ENCODE data around the gene GPC6.
"Not testable (repeated sequence)": the region's sequence is repeated elsewhere in the genome, so short reads cannot be mapped to it uniquely, and the experiment has no call there.

GPC6 gene

DNA sequence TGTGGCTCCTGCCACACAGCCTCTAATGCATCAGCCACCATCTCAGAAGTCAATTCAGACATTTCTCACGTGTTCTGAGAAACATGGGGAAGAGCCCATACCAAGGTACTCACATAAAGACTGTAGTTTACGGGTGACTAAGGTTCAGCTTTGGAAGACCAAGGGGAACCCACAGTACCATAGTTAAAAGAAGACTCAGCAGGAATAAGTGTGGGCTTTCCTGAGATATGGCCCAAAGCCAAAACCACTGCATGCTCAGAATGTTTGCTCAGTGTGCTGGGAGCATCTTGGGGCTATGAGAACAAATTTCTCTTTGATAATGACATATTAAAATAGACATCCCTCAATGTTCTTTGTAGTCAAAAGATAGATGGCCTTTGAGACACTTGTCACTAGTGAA, 969.1 kb downstream of the GPC6 start:
- no peak for DNase-seq

DNA sequence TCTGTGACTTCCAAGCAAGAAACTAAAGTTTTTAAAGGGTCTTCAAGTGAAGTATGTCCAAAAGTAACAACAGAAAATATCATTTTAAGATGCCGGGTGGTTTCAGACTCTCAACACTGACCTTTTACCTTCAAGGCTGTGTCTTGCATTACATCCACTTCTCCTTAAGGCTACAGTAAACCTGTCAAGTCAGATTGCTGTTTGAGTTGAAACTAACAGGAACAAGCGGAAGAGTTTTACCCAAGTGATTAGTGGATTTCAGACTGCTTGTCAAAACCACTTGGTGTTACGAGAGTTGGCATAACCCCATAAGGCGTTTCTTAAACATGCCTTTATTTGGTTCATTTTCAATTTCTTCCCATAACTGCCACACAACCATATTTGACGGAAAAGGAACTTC, 969.8 kb downstream of the GPC6 start:
- DNase-seq = no peak

DNA sequence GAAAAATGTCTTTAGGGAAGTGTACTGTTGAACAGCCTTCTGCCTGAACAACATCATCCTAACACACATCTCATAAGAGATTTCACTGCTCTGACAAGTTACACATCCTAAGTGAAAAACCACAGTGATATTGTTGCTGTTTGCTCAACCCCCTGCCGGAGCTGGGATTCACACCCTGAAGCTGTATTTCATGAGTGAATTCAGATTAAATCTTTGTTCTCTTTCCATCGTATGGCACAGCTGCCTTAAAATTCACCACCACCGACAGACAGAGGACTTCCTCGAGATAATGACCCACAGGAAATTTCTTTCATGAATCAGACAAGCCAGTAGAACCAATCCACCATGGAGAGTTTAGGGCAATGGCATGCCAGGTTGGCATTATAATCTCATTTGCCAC, 972.1 kb downstream of the GPC6 start:
- DNase-seq = no peak

DNA sequence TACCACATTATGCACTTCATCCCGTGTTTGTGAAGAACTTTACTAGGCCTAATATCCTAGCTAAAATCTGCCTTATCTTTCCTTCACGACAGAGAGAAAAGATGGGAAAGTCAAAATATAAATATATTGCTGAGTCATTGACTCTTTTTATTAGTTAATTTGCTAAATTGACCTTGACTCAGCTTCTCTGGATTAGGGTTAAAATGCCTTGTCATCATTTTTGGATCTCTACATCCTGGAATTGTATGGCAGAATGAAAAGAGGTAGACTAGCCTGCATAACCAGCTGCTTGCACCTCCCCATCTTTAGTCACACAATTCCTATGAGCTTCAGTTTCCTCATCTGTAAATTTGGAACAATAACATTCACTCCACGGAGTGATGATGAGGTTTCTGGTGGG, 972.5 kb downstream of the GPC6 start:
- DNase-seq = no peak

- no peak for DNase-seq
Measured at GRCh38 chr13:94201022-94201421, 974.4 kb downstream of the GPC6 start.

DNA sequence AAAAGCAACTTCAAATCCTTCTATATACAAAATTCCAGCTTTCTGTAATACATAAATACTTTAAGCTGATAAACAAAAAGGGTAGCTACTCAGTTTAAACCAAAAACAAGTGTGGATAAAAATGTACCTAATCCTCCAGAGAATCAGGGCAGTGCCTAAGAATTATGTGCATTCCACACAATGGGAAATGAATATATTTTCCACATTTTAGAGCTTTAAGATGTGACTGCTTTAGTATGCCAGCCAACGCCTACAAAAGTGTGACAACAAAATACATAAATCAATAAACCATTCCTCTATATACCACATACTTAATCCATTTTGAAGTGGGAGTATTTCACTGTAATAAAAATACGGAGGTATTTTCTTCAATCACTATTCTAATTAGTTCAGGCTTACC, 977.6 kb downstream of the GPC6 start:
- no peak for DNase-seq

DNA sequence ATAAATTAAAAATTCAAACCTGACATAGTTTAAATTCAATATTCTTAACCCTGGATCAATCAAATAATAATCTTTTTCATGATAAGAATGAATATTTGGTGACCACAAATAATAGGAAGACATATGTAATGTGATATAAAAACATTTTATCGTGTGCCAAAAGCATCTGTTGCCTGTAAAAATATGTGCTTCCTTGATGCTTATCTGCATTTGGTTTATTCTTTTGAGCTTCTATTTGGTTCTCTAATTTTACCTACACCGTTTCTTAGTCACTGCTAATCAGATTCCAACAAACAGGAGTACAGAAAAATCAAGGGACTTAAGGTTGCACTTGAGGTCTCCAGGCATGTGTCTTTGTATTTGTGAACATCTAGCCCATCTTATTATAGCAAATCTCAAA, 978.3 kb downstream of the GPC6 start:
- no peak for DNase-seq

GRCh38 chr13:94205896-94206295, 979.3 kb downstream of the GPC6 start:
- no peak for DNase-seq

- no peak for DNase-seq
Measured at GRCh38 chr13:94209117-94209516, 982.5 kb downstream of the GPC6 start.

GRCh38 chr13:94209913-94210312, 983.3 kb downstream of the GPC6 start:
- DNase-seq = not testable (repeated sequence)

- DNase-seq = peak; percentile 22
Measured at GRCh38 chr13:94210816-94211215, 984.2 kb downstream of the GPC6 start.

DNA sequence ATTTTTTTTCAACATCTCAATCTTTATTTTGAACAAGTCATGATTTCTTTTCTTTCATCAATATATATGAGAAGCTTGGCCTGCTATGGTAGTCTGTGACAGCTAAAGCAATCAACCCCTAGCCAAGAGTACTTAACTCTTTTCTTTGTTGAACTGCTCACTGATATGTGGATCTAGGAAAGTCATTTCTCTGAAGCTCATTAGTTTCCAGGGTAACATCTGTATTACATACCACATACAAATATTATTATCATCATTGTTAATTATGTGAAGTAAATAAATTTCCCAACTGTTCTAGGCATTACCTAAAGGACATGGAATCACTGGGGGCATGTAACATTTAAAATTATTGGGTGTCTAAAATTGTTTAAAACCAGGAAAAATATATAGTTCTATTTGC, 985.6 kb downstream of the GPC6 start:
- DNase-seq = no peak

DNA sequence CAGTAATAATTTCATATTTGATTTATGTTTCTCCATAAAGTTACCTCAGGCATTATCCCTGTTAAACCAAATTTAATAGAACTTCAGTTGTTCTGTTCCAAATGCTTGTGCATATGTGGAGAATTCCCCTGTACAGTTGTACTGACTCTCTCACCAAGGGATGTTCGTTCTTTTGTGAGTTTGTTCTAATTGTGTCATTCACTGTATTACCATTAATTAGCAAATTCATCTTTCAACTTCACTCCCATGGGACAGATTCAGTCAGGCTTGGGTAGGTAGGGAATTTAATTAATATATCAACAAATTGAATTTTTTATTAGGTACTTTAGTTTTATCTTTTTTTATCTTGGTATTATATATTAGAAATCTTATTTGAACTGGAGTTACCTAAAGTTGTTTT, 987.5 kb downstream of the GPC6 start:
- no peak for DNase-seq

- DNase-seq = no peak
Measured at GRCh38 chr13:94214975-94215374, 988.4 kb downstream of the GPC6 start.

DNA sequence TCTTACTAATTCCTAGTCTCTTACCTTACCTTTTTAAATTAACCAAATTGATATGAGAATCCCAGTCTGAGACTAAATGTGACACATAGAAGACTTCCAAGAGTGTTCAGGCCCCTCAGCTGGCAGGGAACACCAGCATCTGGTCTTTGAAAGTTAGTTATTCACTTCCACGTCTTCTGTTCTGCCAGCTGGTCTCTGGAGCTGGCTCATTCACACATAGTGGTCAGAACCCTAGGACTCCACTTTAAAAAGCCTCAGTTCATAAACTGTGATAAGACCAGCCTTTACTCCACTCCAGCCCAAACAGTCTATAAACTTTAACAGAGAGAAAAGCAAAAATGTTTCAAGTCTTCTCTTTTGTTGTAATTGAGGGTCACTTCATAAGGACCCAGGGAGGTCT, 989.9 kb downstream of the GPC6 start:
- DNase-seq = no peak

DNA sequence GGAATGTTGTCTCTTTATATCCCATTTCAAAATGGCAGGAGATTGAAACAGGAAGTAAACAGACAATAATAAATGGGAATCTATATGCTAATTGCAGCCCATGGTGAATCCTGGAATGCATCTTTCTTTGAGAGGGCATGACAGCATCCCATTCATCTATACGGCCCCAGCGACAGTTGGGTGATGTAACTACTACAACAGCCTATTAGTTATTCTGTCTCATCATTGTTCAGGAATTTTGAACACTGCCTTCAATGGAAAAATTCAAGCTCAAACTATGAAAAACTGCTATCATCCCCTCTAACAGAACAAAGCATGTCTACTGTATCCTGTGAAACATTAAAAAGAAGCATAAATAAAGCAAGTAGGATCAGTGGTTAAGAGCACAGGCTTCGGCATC, 990.8 kb downstream of the GPC6 start:
- DNase-seq = no peak

DNA sequence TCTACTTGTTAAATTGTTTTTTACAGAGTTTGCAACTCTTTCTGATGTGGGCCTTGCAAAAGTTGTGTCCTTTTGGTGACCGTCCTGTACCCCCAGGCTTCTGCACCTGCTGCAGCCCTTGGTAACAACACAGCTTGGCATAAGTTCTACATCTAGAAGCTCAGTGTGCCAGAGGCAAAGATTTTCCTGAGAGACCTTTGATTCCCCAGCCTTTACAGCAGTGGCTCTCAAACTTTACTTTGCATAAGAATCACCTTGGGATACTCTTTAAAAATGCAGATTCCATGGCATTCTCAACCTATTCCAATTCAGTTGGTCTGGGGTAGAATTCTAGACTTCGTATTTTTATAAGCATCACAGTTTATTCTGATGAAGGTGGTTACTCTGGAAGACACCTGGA, 991.9 kb downstream of the GPC6 start:
- DNase-seq = no peak

DNA sequence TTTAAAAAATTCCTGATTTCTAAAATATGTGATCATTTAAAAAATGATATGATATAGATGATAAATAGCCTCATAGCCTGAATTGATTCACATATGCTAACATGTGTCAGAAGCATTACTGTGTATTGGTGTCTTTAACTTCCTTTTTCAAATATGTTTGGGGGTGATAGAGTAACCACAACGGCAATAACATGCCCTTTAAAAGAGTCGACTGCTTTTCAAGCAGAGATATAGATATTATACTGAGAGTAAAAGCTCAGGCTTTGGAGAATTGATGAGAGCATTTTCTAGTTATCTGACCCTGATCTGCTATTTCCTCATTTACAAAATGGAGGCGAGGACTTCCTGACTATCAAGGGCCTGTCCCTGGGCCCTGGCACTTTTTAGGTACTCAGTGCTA, 992.3 kb downstream of the GPC6 start:
- DNase-seq = no peak

DNA sequence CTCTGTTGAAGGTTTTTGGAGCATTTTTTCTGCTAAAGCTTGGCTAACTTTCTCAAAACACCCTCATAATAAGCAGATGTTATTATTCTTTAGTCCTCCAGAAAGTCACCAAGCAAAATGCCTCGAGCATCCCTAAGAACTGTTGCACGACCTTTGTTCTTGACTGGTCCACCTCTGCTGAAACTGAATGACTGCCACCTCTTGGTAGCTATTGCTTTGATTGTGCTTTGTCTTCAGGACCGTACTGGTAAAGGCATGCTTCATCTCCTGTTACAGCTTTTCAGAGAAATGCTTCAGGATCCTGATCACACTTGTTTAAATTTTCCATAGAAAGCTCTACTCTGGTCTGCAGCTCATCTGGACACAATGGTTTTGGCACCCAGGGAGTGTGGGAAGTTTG, 998.1 kb downstream of the GPC6 start:
- DNase-seq = no peak

DNA sequence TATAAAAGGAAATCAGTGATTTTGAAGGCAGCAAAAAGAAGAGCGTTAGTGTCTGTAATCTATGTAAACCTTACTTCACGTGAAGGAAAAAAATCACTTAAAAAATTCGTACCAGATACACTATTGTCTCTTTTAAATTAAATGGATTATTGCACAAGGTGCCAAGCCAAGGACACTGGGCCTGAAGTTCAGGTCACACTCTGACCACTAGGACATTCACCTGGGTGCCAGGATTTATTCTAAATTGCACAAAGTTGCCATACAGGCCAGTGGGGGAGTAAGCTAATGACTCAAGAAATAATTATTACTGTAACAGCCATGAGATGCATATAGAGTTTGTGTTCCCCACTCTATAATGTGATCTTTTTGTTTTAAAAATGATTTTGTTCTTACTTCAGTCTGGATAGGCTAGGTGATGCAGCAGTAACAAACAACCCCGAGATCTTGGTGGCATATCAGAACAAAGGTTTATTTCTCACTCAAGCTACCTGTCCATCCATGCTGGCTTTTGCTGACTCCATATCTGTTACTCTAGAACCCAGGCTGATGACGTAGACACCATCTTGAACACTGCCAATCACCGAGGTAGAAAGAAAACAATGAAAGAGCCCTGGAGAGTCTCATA, 1000.8 kb downstream of the GPC6 start:
- no peak for DNase-seq

DNA sequence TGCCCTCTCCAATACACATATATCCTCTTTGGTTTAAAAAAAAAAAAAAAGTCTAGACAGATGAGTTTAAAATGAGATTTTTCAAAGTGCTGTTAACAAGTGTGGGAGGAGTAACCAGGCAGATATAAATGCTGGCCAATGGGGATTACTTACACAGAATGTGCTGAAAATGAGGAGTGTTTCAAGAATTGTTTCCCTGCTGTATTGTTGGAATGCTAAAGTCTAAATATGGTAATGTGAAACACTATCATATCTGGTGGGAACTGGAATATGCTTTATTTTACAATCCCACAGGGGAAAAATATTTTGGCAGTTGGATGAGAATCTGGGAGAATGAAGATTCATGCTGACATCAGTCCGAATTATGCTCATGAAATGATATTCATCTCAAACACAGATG, 1002.2 kb downstream of the GPC6 start:
- DNase-seq = no peak

- DNase-seq = no peak
Measured at GRCh38 chr13:94232161-94232950, 1005.7 kb downstream of the GPC6 start.

- no peak for DNase-seq
Measured at GRCh38 chr13:94232956-94233355, 1006.3 kb downstream of the GPC6 start.

- DNase-seq = no peak
Measured at GRCh38 chr13:94233401-94233800, 1006.8 kb downstream of the GPC6 start.

DNA sequence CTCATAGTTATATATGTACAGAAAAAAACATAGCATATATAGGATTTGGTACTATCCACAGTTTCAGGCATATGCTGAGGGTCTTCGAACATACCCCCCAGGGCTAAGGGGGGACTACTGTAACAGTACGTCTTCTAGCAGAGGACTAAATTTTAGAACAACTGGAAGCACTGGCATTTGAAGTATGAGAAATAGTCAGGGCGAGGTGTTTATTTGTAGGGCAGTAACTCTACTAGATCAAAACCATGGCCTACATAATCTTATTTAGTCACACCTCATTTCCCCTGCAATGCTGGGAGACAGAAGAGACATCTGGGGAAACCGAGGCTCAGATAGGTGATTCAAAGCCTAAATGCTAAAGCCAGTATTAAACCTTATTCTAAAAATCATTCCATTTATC, 1007.2 kb downstream of the GPC6 start:
- DNase-seq = no peak

Data from stimulated activated CD4-positive, alpha-beta T cell treated with anti-CD3 and anti-CD28 coated beads, Interleukin-4, amount 100 ng/mL, for 24 hours (primary cell).